K562 (cell line): Measurements from ENCODE around the gene DLAT.

Source experiments
- IFI16 ChIP-seq: fragments of 250-450 bp; sonication (Bioruptor Pico); IDR thresholded peaks from 2 replicates; pipeline ENCODE4 v2.1.2; 2022; ENCODE audit warnings: mild to moderate bottlenecking, inconsistent platforms
- ZC3H8 ChIP-seq: fragments of 450-650 bp; IDR thresholded peaks from 2 replicates; pipeline ENCODE4 v1.6.1; 2017
- ZKSCAN3 ChIP-seq: fragments of 250-450 bp; sonication (Bioruptor Pico); IDR thresholded peaks from 2 replicates; pipeline ENCODE4 v1.4.0; 2020
- ZZZ3 ChIP-seq: fragments of 450-650 bp; IDR thresholded peaks from 2 replicates; pipeline ENCODE4 v1.6.1; 2016; ENCODE audit warnings: antibody characterized with exemption, mild to moderate bottlenecking, moderate library complexity
- TF ChIP-seq, protein P1 (sequence below), 2 experiments: fragments of 450-650 bp; formaldehyde crosslinking in 1 of 2; IDR thresholded peaks; 2 replicates each; pipeline versions ENCODE4 v1.4.0 to v1.6.1; 2014 to 2020; ENCODE audit warnings: mild to moderate bottlenecking in 2 of 2, borderline replicate concordance in 1 of 2, low read depth in 1 of 2

- TF ChIP-seq ZKSCAN3 (CRISPR knock-in tag) = no peak
- TF ChIP-seq IFI16 (CRISPR knock-in tag) = no peak
- no peak for TF ChIP-seq ZZZ3
- TF ChIP-seq, protein P1, sequence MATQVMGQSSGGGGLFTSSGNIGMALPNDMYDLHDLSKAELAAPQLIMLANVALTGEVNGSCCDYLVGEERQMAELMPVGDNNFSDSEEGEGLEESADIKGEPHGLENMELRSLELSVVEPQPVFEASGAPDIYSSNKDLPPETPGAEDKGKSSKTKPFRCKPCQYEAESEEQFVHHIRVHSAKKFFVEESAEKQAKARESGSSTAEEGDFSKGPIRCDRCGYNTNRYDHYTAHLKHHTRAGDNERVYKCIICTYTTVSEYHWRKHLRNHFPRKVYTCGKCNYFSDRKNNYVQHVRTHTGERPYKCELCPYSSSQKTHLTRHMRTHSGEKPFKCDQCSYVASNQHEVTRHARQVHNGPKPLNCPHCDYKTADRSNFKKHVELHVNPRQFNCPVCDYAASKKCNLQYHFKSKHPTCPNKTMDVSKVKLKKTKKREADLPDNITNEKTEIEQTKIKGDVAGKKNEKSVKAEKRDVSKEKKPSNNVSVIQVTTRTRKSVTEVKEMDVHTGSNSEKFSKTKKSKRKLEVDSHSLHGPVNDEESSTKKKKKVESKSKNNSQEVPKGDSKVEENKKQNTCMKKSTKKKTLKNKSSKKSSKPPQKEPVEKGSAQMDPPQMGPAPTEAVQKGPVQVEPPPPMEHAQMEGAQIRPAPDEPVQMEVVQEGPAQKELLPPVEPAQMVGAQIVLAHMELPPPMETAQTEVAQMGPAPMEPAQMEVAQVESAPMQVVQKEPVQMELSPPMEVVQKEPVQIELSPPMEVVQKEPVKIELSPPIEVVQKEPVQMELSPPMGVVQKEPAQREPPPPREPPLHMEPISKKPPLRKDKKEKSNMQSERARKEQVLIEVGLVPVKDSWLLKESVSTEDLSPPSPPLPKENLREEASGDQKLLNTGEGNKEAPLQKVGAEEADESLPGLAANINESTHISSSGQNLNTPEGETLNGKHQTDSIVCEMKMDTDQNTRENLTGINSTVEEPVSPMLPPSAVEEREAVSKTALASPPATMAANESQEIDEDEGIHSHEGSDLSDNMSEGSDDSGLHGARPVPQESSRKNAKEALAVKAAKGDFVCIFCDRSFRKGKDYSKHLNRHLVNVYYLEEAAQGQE (IDR thresholded peaks at IDR 0.05; ENCODE audit: borderline replicate concordance) = no peak
- TF ChIP-seq, protein P1 (CRISPR knock-in tag; IDR thresholded peaks at IDR 0.05; ENCODE audit: low read depth) = no peak
- no peak for TF ChIP-seq ZC3H8
Measured at GRCh38 chr11:111982541-111983186, 42.5 kb upstream of the DLAT start.
